Fibroblast of the conjunctiva (primary cell): ENCODE data around the gene KIAA1671.

ENCODE experiments used
- DNase-seq: peaks from one replicate; pipeline ENCODE4 v3.0.0-alpha.2; 2010; ENCODE audit warnings: low read depth

KIAA1671 gene

DNA sequence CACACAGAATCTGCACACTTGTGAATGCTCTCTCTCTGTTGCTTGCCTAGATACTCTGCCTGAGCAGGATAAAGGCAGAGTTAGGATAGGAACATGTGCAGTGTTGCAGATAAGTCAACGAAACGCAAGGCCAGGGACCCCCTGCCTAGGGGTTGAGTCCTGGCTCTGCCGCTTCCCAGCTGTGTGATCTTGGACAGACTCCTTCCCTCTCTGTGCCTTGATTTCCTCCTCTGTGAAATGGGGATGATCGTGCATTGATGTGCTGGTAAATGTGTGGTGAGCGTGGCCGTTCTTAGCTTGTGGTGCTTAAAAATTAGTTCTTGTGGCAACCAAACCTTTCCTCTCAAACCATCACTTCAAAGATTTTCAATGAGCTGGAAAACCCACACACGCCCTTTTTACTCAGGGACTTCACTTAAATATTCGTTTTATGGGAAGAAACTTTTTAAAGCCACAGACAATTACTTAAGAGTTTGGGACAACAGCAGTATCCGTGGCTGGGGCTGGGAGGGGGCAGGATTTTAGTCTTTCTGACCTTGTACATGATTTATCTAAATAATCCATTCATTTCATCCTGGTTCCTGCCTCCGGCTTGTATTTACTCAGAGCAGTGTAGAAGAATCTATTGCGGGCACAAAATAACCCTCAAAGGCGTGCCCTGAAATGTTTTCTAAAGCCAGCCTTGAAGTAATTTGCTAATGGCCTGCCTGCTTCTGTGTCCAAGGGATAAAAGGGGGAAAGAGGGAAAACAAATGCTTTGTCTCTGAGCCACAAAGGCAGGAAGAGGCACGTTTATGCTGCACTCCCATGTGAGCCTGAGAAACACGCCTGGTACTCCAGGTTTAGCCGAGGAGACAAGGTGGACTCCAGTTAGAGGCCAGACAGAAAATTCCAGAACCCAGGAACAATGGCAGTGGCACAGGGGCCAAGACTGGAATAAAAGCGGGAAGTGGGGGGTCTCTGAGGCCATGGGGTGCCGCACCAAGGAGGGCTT is 162.2 kb downstream of the KIAA1671 start:
- DNase-seq: no peak

DNA sequence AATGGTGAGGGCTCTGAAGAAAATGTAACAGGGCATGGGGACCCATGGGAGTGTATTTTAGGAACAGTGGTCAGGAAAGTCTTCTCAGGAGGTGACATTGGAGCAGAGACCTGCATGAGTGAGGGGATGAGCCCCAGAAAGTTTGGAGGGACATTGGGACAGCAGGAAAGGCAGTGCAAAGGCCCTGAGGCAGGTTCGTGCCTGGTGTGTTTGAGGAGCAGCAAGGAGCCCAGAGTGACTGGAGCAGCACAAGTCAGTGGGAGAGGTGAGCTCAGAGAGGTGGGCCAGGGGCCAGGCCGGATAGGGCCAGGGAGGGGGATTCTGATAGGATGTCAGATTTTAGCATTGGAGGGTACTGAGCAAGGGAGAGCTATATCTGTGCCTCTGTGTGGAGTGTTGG is 167.1 kb downstream of the KIAA1671 start:
- no peak for DNase-seq

DNA sequence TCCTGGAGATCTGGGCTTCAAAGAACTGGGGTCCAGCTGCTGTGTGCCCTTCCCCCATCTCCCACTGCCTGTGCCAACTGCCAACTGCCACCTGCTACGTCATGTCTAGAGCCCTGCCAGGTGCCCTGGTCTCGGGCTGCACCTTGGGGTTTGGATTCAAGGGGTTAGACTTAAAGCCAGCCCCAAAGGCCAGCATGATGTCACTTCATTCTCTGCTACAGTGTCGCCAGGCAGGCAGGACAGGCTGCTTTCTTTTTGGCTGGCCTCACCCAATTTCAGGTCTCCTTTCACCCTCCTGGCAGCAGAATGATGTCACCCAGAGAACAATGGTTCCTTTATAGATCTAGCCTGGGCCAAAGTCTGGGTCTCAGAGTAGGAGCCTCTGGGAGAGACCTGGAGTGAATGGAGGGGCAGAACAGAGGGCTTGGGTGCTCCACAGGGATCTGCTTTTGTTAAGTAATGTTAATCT is 167.6 kb downstream of the KIAA1671 start:
- DNase-seq: no peak

DNA sequence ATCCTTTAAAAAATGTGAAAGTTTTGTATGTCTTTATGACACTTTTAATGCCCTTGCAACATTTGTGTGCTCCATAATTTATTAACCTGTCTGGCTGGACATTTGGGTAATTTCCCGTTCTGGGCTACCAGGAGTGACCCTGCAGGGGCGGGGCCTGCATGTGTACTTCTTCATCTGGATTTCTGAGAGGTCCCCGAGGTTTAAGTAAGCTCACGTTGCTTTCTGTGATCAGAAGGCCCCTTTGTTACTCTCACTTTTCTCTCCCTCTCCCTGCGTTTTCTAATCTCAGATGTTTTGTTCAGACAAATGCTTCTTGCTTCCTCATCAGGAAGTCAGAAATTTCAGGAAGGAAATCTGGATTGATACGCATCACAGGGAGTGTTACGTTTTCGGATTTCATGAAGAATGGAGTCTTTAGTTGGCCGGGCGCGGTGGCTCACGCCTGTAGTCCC is 168.3 kb downstream of the KIAA1671 start:
- DNase-seq: no peak

DNA sequence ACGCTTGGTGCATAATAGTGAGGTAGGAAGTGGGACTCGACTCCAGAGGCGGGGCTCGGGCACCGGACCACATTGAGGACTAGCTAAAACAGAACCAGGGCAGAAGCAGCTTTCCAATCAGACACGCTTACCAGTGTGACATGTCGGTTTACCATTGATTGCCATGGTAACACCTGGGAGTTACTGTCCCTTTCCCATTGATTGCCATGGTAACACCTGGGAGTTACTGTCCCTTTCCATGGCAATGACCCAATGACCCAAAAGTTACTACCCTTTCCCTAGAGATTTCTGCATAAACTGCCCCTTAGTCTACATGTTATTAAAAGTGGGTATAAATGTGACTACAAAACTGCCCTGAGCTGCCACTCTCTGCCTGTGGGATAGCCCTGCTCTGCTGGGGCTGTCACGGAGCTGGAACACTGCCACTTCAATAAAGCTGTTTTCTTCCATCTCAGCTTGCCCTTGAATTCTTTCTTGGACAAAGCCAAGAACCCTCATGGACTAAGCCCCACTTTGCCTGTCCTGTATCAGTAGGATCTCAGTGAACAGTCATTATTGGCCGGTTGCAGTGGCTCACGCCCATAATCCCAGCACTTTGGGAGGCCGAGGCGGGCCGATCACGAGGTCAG is 169.7 kb downstream of the KIAA1671 start:
- no peak for DNase-seq

DNA sequence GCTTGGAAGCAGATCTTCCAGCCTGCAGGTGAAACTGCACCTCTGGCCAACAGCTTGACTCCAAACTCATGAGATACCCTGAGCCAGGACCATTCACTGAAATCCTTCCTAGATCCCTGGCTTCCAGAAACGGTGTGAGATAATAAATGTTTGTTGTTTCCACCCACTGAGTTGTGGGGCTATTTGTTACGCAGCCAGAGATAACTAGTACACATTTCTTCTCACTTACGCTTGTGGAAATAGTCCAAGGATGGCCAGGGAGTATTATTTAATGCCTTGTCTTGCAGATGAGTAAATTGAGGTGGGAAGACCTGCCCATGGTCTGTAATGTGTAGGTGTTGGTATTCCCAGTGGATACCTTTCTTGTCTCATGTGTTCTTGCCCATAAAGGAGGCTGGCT is 171.2 kb downstream of the KIAA1671 start:
- no peak for DNase-seq

DNA sequence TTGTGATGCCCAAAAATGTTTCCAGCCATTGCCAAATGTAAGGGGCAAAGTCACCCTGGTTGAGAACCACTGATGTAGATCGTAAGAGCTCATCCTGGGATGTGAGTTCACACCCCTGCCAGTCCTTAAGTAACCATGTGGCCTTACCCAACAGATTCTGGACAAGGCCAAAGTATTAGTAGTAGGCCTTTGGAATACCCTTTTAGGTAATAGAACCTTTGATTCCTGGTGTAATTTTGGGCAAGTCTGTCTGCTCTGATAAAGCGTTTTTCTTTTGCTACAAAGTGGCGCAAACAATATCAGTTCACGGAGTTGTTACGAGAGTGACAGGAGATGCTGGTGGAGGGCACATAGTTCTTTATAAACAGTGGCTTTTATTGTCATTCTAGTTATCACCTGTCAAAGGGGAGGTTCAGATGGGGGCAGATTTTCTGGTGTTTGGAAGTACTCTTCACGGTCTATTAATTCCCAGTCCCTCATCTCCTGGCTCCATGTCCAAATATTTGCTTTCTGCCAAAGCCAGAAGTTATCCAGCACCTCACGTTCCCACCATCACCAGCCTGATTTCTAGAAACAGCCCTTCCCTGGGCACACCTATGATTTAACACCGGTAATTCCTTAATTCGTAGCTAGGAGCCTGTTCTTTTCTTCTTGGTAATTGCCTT is 173.3 kb downstream of the KIAA1671 start:
- DNase-seq: no peak

DNA sequence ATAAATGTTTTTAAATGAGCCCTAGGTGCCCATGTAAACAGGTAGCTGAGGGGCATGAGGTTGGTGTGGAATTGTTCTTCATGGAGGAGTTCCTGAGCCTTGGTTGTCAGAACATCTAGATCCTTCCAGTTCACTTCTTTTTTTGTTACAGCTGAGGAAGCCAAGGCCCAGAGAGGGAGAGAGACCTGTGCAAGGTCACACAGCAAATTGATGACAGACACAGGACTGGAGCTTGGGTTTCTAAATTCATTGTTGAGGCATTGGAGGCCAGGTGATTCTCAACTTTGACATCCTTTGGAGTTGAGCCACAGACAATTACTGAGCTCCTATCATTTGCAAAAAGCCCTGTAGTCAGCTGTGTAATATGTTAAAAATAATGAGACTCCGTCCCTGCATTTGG is 174.0 kb downstream of the KIAA1671 start:
- no peak for DNase-seq

DNA sequence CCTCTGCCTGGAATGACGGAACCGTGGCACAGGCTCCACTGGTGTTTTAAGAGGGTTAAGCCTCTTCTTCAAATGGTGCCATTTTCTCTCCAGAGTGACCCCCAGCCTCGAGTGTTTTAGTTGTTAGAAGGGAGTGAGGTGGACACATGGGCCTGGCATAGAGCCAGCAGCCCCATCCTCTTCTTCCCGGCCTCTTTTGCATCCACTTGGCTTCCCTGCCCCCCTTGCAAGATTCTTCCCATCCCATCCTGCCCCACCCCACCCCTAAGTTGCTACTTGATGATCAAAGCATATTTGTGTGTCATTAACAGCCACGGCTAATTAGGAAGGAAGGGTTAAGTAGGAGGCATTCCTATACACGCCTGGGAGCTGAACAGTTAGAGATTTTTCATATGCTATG is 174.8 kb downstream of the KIAA1671 start:
- no peak for DNase-seq

DNA sequence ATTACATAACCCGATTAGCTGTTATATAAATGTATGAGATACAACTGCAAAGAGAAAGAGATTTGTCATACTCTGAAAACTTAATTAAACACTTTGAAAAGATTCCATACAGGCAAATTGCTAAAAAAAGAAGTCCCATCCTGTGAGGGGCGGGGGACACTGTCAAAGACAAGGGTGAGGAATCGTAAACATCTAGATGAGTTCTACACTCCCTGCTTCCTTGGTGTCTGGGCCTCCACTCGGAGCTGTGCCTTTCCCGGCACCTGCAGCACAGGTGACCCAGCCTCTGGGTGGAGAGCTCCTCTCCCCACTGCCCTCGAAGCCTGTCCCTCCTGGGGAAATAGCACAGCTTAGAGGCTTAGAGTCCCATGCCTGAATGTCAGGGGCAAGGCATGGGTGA is 177.9 kb downstream of the KIAA1671 start:
- DNase-seq: no peak

DNA sequence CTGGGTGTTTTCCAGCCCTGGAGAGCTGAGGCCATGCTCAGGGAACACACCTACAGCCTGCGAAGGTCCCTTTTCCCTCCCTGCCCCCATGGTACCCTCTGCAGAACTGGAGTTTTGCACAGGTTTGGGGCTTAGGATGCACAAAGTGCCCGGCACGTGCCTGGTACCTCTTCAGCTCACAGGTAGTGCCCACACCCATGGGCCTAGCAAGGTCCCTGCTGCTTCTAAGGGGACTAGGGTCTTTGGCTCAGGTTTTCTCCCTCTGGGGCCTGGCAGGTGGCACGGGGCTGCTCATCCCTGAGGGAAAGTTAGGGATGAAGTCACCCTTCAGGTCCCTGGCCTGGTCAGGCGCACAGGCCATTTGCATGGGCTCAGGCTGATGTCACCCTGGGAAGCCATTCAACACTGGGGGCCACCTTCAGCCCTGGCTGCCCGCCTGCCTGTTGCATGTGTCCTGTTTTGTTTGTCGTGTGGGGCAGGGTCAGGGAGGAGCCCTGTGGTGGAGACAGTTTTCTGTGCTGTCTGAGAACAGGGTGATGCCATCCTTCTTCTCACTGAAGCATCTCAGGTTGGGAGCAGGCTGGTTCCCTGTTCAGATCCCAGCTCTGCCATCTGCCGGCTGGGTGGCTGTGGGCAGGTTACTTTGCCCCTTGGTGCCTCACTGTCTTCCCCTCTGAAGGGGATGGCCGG is 178.8 kb downstream of the KIAA1671 start:
- DNase-seq: no peak

DNA sequence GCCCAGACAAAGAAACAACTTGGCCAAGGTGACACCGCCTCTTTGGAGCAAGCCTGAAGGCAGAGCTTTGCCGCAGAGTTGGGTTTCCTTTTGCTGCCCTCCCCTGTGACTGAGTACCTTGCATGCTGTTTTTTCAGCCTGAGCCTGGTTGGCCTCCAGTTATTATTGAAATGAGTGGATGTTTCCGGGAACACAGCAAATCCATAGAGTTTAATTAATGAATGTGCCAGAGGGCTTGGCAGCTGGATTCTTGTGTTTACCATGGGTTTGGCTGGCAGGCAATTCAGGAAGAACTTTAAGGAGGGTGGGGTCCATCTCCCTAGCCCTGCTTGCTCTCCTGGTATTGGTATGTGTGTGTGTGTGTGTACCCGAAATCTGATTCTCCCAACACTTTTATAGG is 181.5 kb downstream of the KIAA1671 start:
- DNase-seq: no peak

DNA sequence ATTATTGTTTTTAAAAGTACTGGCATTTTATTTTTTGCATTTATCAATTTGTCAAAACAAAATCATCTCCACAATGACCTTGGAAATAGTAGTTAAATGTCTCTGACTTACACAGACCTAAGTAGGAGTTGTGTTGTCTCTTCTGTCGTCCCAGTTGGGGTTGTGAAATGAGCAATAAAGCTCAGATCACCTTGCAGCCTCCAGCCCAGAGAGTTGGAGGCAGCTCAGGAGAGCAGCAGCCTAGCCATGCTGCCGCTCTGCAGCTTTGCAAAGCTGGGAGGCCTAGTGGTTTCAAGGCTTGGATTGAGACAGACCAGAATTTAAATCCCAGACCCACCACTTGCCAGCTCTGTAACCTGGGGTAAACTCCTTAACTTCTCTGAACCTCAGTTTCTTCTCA is 181.9 kb downstream of the KIAA1671 start:
- DNase-seq: no peak

DNA sequence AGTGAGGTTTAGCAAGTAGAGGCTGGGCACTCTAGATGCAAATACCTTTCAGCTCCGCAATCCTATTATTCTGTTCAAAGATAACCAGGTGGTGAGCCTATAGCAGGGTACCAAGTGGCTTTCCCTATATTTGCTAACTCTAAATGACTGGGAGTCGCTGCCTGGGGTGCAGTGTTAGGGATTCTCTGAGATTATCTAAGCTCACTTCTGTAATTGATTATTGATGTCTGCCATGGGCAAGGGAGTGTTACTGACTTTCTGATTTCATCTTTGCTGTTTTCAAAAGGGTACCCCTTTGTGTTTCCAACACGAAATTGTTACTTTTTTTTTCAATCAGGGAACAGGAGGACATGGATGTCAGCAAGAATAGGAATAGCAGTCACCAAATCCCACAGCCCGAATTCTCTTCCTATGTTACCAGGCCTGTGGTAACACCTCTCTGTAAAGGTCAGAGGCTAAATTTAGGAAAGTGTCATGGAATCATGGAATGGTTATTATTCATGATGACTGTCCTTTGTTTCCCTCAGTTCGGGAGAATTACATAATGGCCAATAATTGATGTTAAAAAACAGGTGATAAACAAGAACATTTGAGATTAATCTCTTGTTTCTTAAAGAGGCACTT is 184.5 kb downstream of the KIAA1671 start:
- no peak for DNase-seq

DNA sequence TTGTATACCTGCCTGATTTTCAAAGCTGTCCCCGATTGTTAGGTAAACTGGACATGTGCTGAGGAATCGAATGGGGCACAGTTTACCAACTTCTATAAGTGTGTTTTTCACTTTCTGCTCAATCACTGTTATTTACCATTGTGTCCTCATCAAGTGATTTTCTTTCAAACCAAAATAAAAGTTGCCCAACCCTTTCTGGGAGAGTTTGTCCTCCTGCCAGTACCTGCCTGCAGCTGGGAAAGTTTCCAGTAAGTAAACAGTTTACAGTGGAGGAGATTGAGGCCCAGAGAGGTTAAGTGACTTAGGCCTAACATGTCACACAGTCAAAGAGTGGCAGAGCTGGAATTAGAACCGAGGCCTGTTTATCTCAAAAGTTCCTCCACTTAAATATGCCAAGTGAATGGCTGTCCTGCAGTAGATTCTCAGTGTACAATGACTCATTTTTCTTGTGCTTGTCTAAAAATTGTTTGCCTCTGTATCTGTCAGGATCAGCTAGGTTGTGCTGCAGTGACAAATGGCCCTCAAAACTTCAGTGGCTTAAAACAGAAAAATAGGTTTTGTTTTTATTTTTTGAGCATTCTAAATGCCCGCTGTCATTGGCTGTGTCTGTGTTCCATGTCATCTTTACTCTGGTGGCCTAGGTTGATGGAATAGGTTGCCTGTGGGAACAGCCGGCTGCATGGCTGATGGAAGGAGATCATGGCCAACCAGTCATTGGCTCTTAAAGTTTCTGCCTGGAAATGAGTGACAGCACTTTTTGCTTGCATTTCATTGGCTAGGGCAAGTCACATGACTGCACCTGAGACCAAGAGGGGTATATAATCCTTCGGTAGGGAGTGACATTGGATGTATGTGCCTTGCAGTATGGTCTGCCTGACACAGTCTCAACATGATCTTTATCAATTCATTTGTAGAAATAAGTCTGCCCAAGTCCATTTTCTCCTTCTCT is 185.3 kb downstream of the KIAA1671 start:
- DNase-seq: no peak

DNA sequence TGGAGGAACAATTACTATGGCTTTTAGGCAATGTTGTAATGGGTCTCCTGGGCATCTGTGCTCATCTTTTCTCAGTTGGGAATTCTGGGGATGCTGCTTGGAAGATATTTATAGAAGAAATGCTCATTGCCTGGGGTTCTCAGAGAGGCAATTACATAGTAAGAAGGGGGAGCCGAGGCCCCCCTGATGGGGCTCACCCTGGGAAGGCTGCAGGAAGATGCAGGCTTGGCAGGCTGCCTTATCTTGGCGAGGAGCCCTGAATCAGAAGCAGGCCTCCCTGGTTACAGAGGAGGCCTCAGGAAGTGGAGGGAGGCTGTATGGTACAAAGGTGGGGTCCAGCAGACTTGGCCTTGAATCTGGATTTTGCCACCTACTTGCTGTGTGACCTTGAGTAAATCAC is 186.5 kb downstream of the KIAA1671 start:
- DNase-seq: no peak

DNA sequence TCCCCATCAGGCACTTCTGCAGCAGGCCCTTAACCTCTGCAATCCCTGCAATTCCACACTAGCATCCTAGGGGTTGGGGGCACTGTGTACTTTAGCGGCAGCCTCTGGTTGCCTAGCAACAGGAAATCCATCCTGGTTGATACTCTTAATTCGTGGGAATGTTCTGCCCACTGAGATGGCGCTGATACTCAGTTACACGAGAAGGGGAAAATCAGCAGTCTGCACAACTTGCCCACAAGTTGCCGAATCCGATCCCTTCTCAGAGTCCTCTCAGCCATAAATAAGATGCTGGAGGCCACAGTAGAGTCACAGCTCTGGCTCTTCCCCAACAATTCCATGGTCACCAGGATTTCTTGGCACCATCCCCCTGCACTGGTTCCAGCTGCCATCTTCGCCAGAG is 189.6 kb downstream of the KIAA1671 start:
- DNase-seq: no peak

DNA sequence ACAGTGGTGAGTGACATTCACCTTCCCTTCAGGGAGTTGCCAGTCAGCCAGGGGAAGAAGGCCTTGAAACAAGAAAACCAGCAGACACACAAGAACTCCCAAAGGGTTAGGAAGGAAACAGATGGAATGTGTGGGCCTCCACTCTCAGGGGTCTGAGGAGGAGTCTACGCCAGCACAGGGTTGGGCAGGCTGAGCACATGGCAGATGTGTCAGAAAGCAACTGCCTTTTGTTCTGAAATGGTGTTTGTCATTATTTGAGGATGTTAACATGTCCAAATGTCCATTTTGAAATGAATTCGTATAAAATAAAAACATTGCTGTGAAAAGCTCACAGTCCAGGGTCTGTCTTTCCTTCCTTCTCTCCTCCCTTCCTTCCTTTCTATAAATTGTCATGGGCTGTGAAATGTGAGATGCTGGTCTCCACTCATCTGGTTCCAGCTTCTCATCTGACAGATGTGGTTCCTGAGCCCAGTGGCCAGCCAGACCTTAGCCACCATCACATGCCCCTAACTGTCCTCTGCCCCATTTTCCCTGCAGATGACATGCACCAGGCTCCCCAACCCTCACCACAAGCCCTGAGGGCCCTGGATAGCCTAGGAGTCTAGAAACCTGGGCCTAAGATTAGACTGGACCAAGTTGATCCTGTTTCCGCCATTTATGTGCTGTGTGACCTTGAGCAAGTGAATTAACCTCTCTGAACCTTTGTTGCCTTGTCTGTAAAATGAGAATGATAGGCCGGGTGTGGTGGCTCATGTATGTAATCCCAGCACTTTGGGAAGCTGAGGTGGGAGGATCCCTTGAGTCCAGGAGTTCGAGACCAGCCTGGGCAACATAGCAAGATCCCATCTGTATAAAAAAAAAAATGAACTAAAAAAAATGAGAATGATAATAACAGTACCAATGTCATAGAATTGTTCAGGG is 190.9 kb downstream of the KIAA1671 start:
- no peak for DNase-seq

DNA sequence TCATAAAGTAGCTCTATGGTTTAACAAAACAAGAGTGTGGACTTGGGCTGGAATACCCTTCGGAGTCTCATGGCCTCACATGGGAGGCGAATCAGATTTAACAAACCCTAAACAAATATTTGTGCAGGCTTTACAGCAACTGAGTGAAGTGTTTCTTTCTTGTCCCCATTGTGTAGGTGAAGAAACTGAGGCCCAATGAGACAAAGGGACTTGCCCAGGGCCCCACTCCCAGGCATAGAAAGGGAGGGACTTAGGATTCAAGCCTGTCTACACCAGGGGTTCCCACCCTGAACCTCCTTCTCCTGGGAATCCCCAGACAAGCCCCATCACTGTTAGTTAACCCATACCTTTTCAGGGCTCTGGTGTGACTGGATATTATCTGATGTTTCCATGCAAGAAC is 192.0 kb downstream of the KIAA1671 start:
- DNase-seq: no peak
